Spleen (tissue), 11 donors: Measurements from ENCODE around the gene UNC13B. TPM values are rescaled to one million over a fixed set of nuclear protein-coding genes. Genes with fewer than 3 reads are reported as not detected.
"Not testable (repeated sequence)": the region's sequence is repeated elsewhere in the genome, so short reads cannot be mapped to it uniquely, and the experiment has no call there.

Experiments used
- DNase-seq: peaks from one replicate; pipeline ENCODE4 v3.0.0-alpha.2; 2020
- H3K27ac ChIP-seq, 8 donors: fragments of 200-600 bp; sonication (generic) in 7 of 8; 1 replicate in 4 of 8; 2 replicates in 4 of 8; pipeline versions ENCODE4 v1.5.0 to v1.8.0; 2016 to 2021; ENCODE audit warnings: inconsistent platforms in 4 of 8, mild to moderate bottlenecking in 4 of 8, moderate library complexity in 1 of 8
- H3K27me3 ChIP-seq, 7 donors: fragments of 200-600 bp; sonication (generic) in 6 of 7; replicated peaks in 1 of 7; 1 replicate in 4 of 7; 2 replicates in 3 of 7; pipeline versions ENCODE4 v1.5.0 to v1.8.0; 2016 to 2021; ENCODE audit warnings: inconsistent platforms in 3 of 7, mild to moderate bottlenecking in 1 of 7
- H3K36me3 ChIP-seq, 6 donors: fragments of 200-600 bp; sonication (generic) in 5 of 6; 1 replicate in 4 of 6; 2 replicates in 2 of 6; pipeline versions ENCODE4 v1.5.0 to v1.8.0; 2016 to 2021; ENCODE audit warnings: inconsistent platforms in 2 of 6
- H3K4me1 ChIP-seq, 6 donors: fragments of 200-600 bp; sonication (generic) in 5 of 6; 1 replicate in 3 of 6; 2 replicates in 3 of 6; pipeline versions ENCODE4 v1.5.0 to v1.8.0; 2016 to 2021; ENCODE audit warnings: inconsistent platforms in 3 of 6
- H3K4me3 ChIP-seq, 8 donors: fragments of 200-600 bp; sonication (generic) in 7 of 8; 1 replicate in 4 of 8; 2 replicates in 4 of 8; pipeline versions ENCODE4 v1.5.0 to v1.8.0; 2016 to 2021; ENCODE audit warnings: inconsistent platforms in 4 of 8, mild to moderate bottlenecking in 4 of 8, moderate library complexity in 2 of 8
- H3K9me3 ChIP-seq, 8 donors: fragments of 200-600 bp; sonication (generic) in 7 of 8; 1 replicate in 4 of 8; 2 replicates in 4 of 8; pipeline versions ENCODE4 v1.5.0 to v1.8.0; 2016 to 2021; ENCODE audit warnings: inconsistent platforms in 4 of 8
- CTCF ChIP-seq, 11 experiments: fragments of 200-600 bp in 7 of 11; fragments of 450-650 bp in 4 of 11; sonication (generic) in 4 of 11; IDR thresholded peaks in 8 of 11; conservative IDR thresholded peaks in 3 of 11; 1 replicate in 7 of 11; 2 replicates in 4 of 11; pipeline versions ENCODE4 v1.4.0 to v1.8.0; 2016 to 2021; ENCODE audit warnings: antibody characterized with exemption in 11 of 11, inconsistent platforms in 4 of 11, mild to moderate bottlenecking in 1 of 11
- POLR2A ChIP-seq, 3 donors: fragments of 450-650 bp; IDR thresholded peaks; one replicate each; pipeline ENCODE4 v1.5.1; 2017; ENCODE audit warnings: antibody characterized with exemption in 3 of 3, mild to moderate bottlenecking in 1 of 3
- POLR2AphosphoS5 ChIP-seq, 3 donors: sonication (generic); formaldehyde crosslinking; IDR thresholded peaks; one replicate each; pipeline ENCODE4 v1.5.1; 2017; ENCODE audit warnings: antibody characterized with exemption in 3 of 3
- WGBS, 5 donors: extraction: QIAGEN DNeasy Blood & Tissue Kit in 3 of 5; methylation state at CpG; one replicate each; pipeline versions ENCODE4 v1.1.5 to v1.1.7; 2013 to 2018; 5-methylcytosine and 5-hydroxymethylcytosine counted together
- intact Hi-C: fragments of 100-400 bp; cut with DNase I; formaldehyde crosslinking; loops from one replicate; pipeline ENCODE4 v1.15.0; 2023; ENCODE audit warnings: low total_unique reads
- polyA plus RNA-seq, 3 donors: library from polyadenylated mRNA; stranded (reverse); fragments of 200-250 nt; gene quantifications; one replicate each; pipeline ENCODE4 v1.2.1, GENCODE V29; 2013
- total RNA-seq, 7 donors: library from RNA; depleted of rRNA in 3 of 7; stranded (reverse); fragments of >200 nt in 3 of 7; fragmentation: NEBNext Ultra II Directional in 4 of 7; extraction: Animal tissue kit (Norgen Biotek cat#: 25700) in 4 of 7; gene quantifications; one replicate each; pipeline versions ENCODE4 v1.1.0 to v1.2.1, GENCODE V29; 2016 to 2021
- donor health status: healthy with polysubstance abuse.
- donor health status: DM: no; HTN: no; CAD: no; lungs with moderate emphysema.
- donor health status: DM: no; HTN: no; CAD: no.
- donor health status: Bipolar disorder and iron deficiency.
- donor health status: healthy.
- donor health status: DM: no; HTN: no; CAD: no.
- donor health status: DM: yes; HTN: yes; CAD: no.

UNC13B gene
- total and polyA plus RNA-seq, 10 donors = 2.4 to 18.7 (median 12.1) TPM

DNA sequence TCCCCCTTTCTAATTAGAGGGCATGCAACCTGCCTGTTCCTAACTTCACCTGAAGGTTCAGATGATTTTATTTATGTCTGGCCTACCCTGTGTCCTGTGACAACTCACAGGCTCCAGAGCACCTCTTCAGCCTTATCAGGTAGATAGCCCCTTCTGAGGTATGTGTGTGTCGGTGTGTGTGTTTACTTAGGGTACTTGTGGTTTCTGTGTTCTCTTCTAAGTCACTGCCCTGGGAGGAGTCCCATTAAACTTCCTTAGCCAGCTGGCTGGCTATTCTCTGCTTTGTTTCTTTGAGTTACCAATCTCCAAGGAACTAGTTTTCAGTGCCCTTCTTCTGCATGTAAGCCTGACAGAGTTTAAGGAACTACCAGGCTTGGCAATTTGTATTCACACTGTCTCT, 74.9 kb downstream of the UNC13B start:
- Histone ChIP-seq H3K27me3 (no peaks in the 10 kb centered on the region), H3K9me3 (peaks cover 0 to 14% (median 7%) of the 10 kb centered on the region in 8 donors), H3K36me3 (no peaks in the 10 kb centered on the region), H3K4me3 (no peak overlapping the region), H3K27ac (no peak overlapping the region), H3K4me1 (no peaks in the 10 kb centered on the region)
- intact Hi-C loops = no loop called here
- DNase-seq = no peak
- 43 to 62% (median 52%) methylated on average over 1 of the region's 1 CpG for WGBS, 5 donors
- TF ChIP-seq POLR2AphosphoS5 (IDR thresholded peaks at IDR 0.05) (no peak), CTCF (IDR thresholded peaks at IDR 0.05 in 8 of 11, conservative IDR thresholded peaks at IDR 0.05 in 3 of 11) (no peak), POLR2A (IDR thresholded peaks at IDR 0.05) (no peak)

DNA sequence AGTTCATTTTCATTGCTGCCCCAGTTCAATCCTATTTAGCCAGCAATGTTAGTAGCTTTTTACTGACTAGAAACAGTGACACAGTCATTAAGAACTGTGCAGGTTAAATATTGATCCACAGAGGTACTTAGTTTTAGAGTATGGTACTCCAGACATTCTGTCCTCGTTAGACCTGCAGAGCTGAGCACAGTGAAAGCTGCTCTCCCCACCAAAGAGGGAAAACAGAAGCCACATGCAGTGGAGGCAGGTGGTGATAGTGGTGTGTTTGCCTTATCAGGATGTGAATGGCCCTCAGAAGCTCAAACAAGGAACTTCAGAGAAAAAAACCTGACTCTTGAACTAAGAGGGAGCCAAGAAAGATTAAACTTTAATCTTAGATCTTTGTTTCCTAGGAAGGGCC, 75.5 kb downstream of the UNC13B start:
- intact Hi-C loops = no loop called here
- no peaks in the 10 kb centered on the region for H3K36me3 ChIP-seq
- WGBS, 5 donors = 50 to 72% (median 62%) methylated on average over 1 of the region's 1 CpG
- peaks cover 0 to 14% (median 7%) of the 10 kb centered on the region in 8 donors for H3K9me3 ChIP-seq
- no peak overlapping the region for H3K27ac ChIP-seq
- H3K4me3 ChIP-seq = no peak overlapping the region
- H3K4me1 ChIP-seq = no peaks in the 10 kb centered on the region
- DNase-seq = no peak
- TF ChIP-seq CTCF (IDR thresholded peaks at IDR 0.05 in 8 of 11, conservative IDR thresholded peaks at IDR 0.05 in 3 of 11) = no peak
- TF ChIP-seq POLR2AphosphoS5 (IDR thresholded peaks at IDR 0.05) = no peak
- no peak for TF ChIP-seq POLR2A (IDR thresholded peaks at IDR 0.05)
- no peaks in the 10 kb centered on the region for H3K27me3 ChIP-seq

DNA sequence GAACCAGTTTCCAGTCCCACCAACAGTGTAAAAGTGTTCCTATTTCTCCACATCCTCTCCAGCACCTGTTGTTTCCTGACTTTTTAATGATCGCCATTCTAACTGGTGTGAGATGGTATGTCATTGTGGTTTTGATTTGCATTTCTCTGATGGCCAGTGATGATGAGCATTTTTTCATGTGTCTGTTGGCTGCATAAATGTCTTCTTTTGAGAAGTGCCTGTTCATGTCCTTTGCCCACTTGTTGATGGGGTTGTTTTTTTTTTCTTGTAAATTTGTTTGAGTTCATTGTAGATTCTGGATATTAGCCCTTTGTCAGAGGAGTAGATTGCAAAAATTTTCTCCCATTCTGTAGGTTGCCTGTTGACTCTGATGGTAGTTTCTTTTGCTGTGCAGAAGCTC, 84.1 kb downstream of the UNC13B start:
- WGBS, 5 donors = 96 to 100% methylated on average over 1 of the region's 1 CpG; no CpG with 5 or more reads in 3 of the 5 donors
- not testable (repeated sequence) for H3K36me3 ChIP-seq, H3K4me3 ChIP-seq, H3K4me1 ChIP-seq, H3K27ac ChIP-seq, H3K27me3 ChIP-seq, H3K9me3 ChIP-seq, DNase-seq
- intact Hi-C loops = loop anchor here (10.0 kb wide), 1 partner anchor 59 kb away; no protein-coding TSS in a partner anchor

DNA sequence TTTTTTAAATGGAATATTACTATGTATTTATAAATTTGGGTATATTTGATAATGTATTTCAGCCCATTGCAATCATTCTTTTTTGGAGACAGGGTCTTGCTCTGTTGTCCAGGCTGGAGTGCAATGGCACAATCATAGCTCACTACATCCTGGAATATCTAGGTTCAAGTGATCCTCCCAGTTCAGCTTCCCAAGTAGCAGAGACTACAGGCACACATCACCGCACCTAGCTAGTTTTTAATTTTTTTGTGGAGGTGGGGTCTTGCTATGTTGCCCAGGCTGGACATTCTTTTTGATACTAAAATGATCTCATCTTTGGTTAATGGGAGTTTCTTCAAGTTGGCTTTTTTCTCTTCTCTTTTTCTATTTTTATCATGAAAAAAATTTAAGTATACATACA, 91.3 kb downstream of the UNC13B start:
- Histone ChIP-seq H3K9me3 (no peaks in the 10 kb centered on the region), H3K4me1 (no peaks in the 10 kb centered on the region), H3K36me3 (no peaks in the 10 kb centered on the region), H3K27ac (no peak overlapping the region), H3K27me3 (no peaks in the 10 kb centered on the region), H3K4me3 (no peak overlapping the region)
- TF ChIP-seq POLR2AphosphoS5 (IDR thresholded peaks at IDR 0.05) = no peak
- TF ChIP-seq POLR2A (IDR thresholded peaks at IDR 0.05) = no peak
- no peak for TF ChIP-seq CTCF (IDR thresholded peaks at IDR 0.05 in 8 of 11, conservative IDR thresholded peaks at IDR 0.05 in 3 of 11)
- no peak for DNase-seq
- 92 to 100% (median 93%) methylated on average over 1 of the region's 1 CpG for WGBS, 5 donors
- intact Hi-C loops = loop anchor here (10.0 kb wide), 1 partner anchor 88 kb away; the partner anchor contains the start of gene UNC13B

DNA sequence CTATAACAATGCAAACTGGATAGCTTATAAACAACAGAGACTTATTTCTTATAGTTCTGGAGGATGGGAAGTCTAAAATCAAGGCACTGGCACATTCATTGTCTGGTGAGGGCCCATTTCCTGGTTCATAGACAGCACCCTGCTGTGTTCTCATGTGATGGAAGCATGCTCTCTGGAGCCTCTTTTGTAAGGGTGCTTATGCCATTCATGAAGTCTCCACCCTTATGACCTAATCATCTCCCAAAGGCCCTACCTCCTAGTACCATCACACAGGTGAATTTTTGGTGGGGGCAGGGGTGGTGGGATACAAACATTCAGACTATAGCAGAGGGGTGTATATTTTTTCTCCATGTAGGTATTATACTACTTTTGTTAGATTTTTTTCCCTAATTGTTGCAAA, 92.4 kb downstream of the UNC13B start:
- Histone ChIP-seq H3K27me3 (no peaks in the 10 kb centered on the region), H3K9me3 (no peaks in the 10 kb centered on the region), H3K27ac (no peak overlapping the region), H3K36me3 (no peaks in the 10 kb centered on the region), H3K4me1 (peaks cover 0 to 12% (median 2%) of the 10 kb centered on the region in 6 donors), H3K4me3 (no peak overlapping the region)
- no peak for DNase-seq
- TF ChIP-seq POLR2A (IDR thresholded peaks at IDR 0.05) = no peak
- TF ChIP-seq CTCF (IDR thresholded peaks at IDR 0.05 in 8 of 11, conservative IDR thresholded peaks at IDR 0.05 in 3 of 11) = no peak
- TF ChIP-seq POLR2AphosphoS5 (IDR thresholded peaks at IDR 0.05) = no peak
- intact Hi-C loops = loop anchor here (10.0 kb wide), 1 partner anchor 89 kb away; the partner anchor contains the start of gene UNC13B
